SK-N-SH (cell line): Measurements from ENCODE around the gene MALAT1. TPM values are rescaled to one million over a fixed set of nuclear protein-coding genes. Genes with fewer than 3 reads are reported as not detected.
A peak's percentile ranks its signal among the peaks of the same experiment; 100 is the strongest.

Source experiments
- CTCF ChIA-PET: fragments of 300-600, 350-600 bp; formaldehyde crosslinking; extraction: SDS; loops from one replicate; lab custom pipeline; 2021; lab: Yijun Ruan, JAX
- POLR2A ChIA-PET: fragments of 350-600 bp; sonication (Branson Sonifier 250); formaldehyde crosslinking; extraction: SDS; loops from one replicate; lab custom pipeline; 2020; ENCODE audit warnings: antibody characterized with exemption, inconsistent platforms; lab: Yijun Ruan, JAX
- DNase-seq: peaks from one replicate; pipeline ENCODE4 v3.0.0; 2012
- H2AFZ ChIP-seq: fragments of 200-600 bp; sonication (generic); 2 replicates; pipeline ENCODE4 v1.8.1; 2016; ENCODE audit warnings: antibody characterized with exemption, mild to moderate bottlenecking, low read depth
- H3F3A ChIP-seq: fragments of 200-600 bp; sonication (generic); replicated peaks from 2 replicates; pipeline ENCODE3; 2016; ENCODE audit warnings: antibody characterized with exemption, mild to moderate bottlenecking; ENCODE audit not compliant: insufficient read depth
- H3K27ac ChIP-seq, 2 experiments: fragments of 200-500 bp in 1 of 2; fragments of 200-600 bp in 1 of 2; sonication (Bioruptor generic) in 1 of 2; sonication (generic), shearing (Covaris generic) in 1 of 2; 2 replicates each; pipeline versions ENCODE4 v1.5.1 to v1.6.1; 2014 to 2016; ENCODE audit warnings: low read depth in 2 of 2, inconsistent platforms in 1 of 2, low read length in 1 of 2, mild to moderate bottlenecking in 1 of 2, mixed read lengths in 1 of 2
- H3K27me3 ChIP-seq: fragments of 200-600 bp; sonication (generic), shearing (Covaris generic); 2 replicates; pipeline ENCODE4 v1.6.1; 2016; ENCODE audit warnings: mixed run types; ENCODE audit not compliant: insufficient read depth
- H3K36me3 ChIP-seq, 2 experiments: fragments of 200-500 bp in 1 of 2; fragments of 200-600 bp in 1 of 2; sonication (Bioruptor generic) in 1 of 2; sonication (generic) in 1 of 2; replicated peaks in 1 of 2; 2 replicates each; pipeline versions ENCODE3 to v1.5.1; 2014 to 2016; ENCODE audit warnings: low read length in 1 of 2, mild to moderate bottlenecking in 1 of 2; ENCODE audit not compliant: insufficient read depth in 2 of 2, control insufficient read depth in 1 of 2
- H3K4me1 ChIP-seq, 2 experiments: fragments of 200-500 bp in 1 of 2; fragments of 200-600 bp in 1 of 2; sonication (Bioruptor generic) in 1 of 2; sonication (generic), shearing (Covaris generic) in 1 of 2; 2 replicates each; pipeline versions ENCODE4 v1.5.1 to v1.6.1; 2014 to 2016; ENCODE audit warnings: low read depth in 1 of 2, low read length in 1 of 2, mixed run types in 1 of 2; ENCODE audit not compliant: insufficient read depth in 2 of 2, control insufficient read depth in 1 of 2
- H3K4me2 ChIP-seq: fragments of 200-600 bp; sonication (generic), shearing (Covaris generic); 2 replicates; pipeline ENCODE4 v1.6.1; 2017; ENCODE audit warnings: mixed run types
- H3K4me3 ChIP-seq, 2 experiments: fragments of 200-500 bp in 1 of 2; fragments of 200-600 bp in 1 of 2; sonication (Bioruptor generic) in 1 of 2; sonication (generic), shearing (Covaris generic) in 1 of 2; 2 replicates each; pipeline versions ENCODE4 v1.5.1 to v1.8.1; 2014 to 2016; ENCODE audit warnings: low read depth in 2 of 2, inconsistent platforms in 1 of 2, low read length in 1 of 2, mild to moderate bottlenecking in 1 of 2, mixed read lengths in 1 of 2, moderate library complexity in 1 of 2
- H3K79me2 ChIP-seq: fragments of 200-600 bp; sonication (generic); 2 replicates; pipeline ENCODE4 v1.8.1; 2017; ENCODE audit warnings: mild to moderate bottlenecking; ENCODE audit not compliant: insufficient read depth
- H3K9ac ChIP-seq: fragments of 200-600 bp; sonication (generic); 2 replicates; pipeline ENCODE4 v1.6.1; 2017; ENCODE audit warnings: mixed run types
- H3K9me2 ChIP-seq: fragments of 200-600 bp; sonication (generic); 2 replicates; pipeline ENCODE4 v1.6.1; 2017; ENCODE audit warnings: mixed run types
- H3K9me3 ChIP-seq: fragments of 200-600 bp; sonication (generic); 2 replicates; pipeline ENCODE4 v1.6.1; 2017; ENCODE audit warnings: mixed run types, mild to moderate bottlenecking, moderate library complexity
- H4K20me1 ChIP-seq: fragments of 200-600 bp; sonication (generic); 2 replicates; pipeline ENCODE4 v1.6.1; 2017; ENCODE audit warnings: mild to moderate bottlenecking, mixed run types; ENCODE audit not compliant: insufficient read depth
- CHD2 ChIP-seq: fragments of 150-350 bp; IDR thresholded peaks from 2 replicates; pipeline ENCODE4 v1.6.1; 2018; ENCODE audit warnings: low read length; ENCODE audit not compliant: partially characterized antibody
- CTCF ChIP-seq: fragments of 200-600 bp; sonication (generic); IDR thresholded peaks from 2 replicates; pipeline ENCODE4 v1.6.1; 2017; ENCODE audit warnings: antibody characterized with exemption, mild to moderate bottlenecking, moderate library complexity
- ELF1 ChIP-seq: IDR thresholded peaks from 2 replicates; pipeline ENCODE4 v1.4.0; 2012
- EZH2phosphoT487 ChIP-seq: fragments of 200-600 bp; sonication (generic); IDR thresholded peaks from 2 replicates; pipeline ENCODE4 v1.6.1; 2017; ENCODE audit warnings: low read depth, mixed run types, mild to moderate bottlenecking, antibody characterized with exemption, moderate library complexity, borderline replicate concordance
- FOSL2 ChIP-seq: IDR thresholded peaks from 2 replicates; pipeline ENCODE4 v1.4.0; 2012; ENCODE audit warnings: low read depth, mild to moderate bottlenecking, moderate library complexity, borderline replicate concordance
- GABPA ChIP-seq: IDR thresholded peaks from 2 replicates; pipeline ENCODE4 v1.4.0; 2012; ENCODE audit warnings: low read depth, mild to moderate bottlenecking
- NRF1 ChIP-seq: IDR thresholded peaks from 2 replicates; pipeline ENCODE4 v1.6.1; 2012; ENCODE audit warnings: low read depth, mild to moderate bottlenecking, low read length
- PBX3 ChIP-seq: IDR thresholded peaks from 2 replicates; pipeline ENCODE4; 2012
- POLR2AphosphoS5 ChIP-seq: IDR thresholded peaks from 2 replicates; pipeline ENCODE4 v1.6.1; 2012; ENCODE audit warnings: low read depth, low read length
- SIN3A ChIP-seq: IDR thresholded peaks from 2 replicates; pipeline ENCODE4 v1.6.1; 2012; ENCODE audit warnings: low read depth, mild to moderate bottlenecking, low read length, moderate library complexity, borderline replicate concordance
- SMC3 ChIP-seq: IDR thresholded peaks from 2 replicates; pipeline ENCODE4 v1.6.1; 2012; ENCODE audit warnings: low read depth, low read length, improper control_type of control experiment
- TCF12 ChIP-seq: IDR thresholded peaks from 2 replicates; pipeline ENCODE4 v1.4.0; 2012
- TEAD4 ChIP-seq: IDR thresholded peaks from 2 replicates; pipeline ENCODE4 v1.4.0; 2012; ENCODE audit warnings: mild to moderate bottlenecking, borderline replicate concordance; ENCODE audit not compliant: insufficient read depth
- USF2 ChIP-seq: fragments of 150-350 bp; IDR thresholded peaks from 2 replicates; pipeline ENCODE4 v1.6.1; 2017; ENCODE audit warnings: antibody characterized with exemption, low read length, low read depth, borderline replicate concordance
- ZBTB33 ChIP-seq: IDR thresholded peaks from 2 replicates; pipeline ENCODE4 v1.4.0; 2012; ENCODE audit warnings: low read depth, borderline replicate concordance
- WGBS: methylation state at CpG from one replicate; pipeline ENCODE4 v1.1.6; 2017; ENCODE audit warnings: low lambda C conversion rate; 5-methylcytosine and 5-hydroxymethylcytosine counted together
- polyA plus RNA-seq, 3 experiments: library from polyadenylated mRNA; depleted of rRNA; stranded (reverse); fragments of >200 nt; gene quantifications; 2 replicates each; pipeline ENCODE4 v1.2.3, GENCODE V29; 2012
- TF ChIP-seq, protein P1 (sequence below): IDR thresholded peaks from 2 replicates; pipeline ENCODE4 v1.4.0; 2012; ENCODE audit warnings: low read depth

Gene MALAT1
- polyA plus RNA-seq, 1 of the 3 experiments (the other 2 are of a cell fraction), result 285 TPM

DNA sequence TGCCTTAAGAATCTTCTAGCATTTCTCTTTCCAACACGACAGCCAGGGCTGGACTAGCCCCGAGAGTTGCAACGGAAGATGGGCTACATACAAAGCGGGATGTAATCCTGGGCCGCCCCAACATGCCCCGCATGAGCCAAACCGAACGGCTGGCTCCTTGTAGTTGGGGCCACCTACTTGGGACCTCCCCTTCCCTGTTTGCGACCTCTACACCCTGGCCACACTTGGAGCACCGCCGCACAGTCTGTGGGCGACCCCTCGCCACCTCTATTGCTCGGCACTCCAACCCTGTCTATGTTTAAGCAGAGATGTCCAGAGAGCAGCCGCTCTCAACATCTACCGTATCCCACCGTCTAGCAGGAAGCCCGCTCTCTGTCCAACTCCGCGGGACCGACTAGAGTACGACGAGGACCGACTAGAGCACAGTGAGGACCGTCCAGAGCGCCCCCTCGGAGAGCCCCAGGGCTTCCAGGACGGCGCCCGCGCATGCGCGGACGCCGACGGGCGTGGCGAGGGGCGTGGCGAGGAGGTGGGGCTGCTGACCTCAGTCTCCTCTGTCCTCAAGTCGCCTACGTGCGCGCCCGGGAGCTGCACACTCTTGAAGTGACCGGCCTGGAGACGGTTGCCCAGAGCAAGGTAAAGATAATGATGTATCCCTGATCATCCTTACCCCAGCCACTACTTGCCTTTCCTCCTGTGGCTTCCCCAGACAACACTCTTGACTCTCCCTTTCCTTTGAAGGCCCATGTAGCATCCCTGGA, 44.0 kb upstream of the MALAT1 start:
- WGBS, result 37% methylated on average over 25 of the region's 47 CpGs
- Histone ChIP-seq H3K9ac (peak overlapping the region; percentile 68), H3K4me2 (peak overlapping the region; percentile 89), H4K20me1 (no peaks in the 10 kb centered on the region), H3K4me3 (peak overlapping the region; percentile 43 to 61), H3K27me3 (no peaks in the 10 kb centered on the region), H3K36me3 (no peaks in the 10 kb centered on the region), H2AFZ (no peak overlapping the region), H3F3A (peaks cover 31% of the 10 kb centered on the region), H3K27ac (peak overlapping the region; percentile 68 to 90), H3K9me2 (no peaks in the 10 kb centered on the region), H3K79me2 (peaks cover 34% of the 10 kb centered on the region), H3K4me1 (peaks cover 8 to 17% of the 10 kb centered on the region in 2 experiments; a peak in 3 of 4 replicates), H3K9me3 (no peaks in the 10 kb centered on the region)
- CTCF ChIA-PET, result interaction anchor here (0.6 to 1.0 kb wide), 3 partner anchors 14 to 250 kb away, joined by 3 to 4 read pairs (median 3); no protein-coding TSS in a partner anchor
- DNase-seq, result peak; percentile 92
- TF ChIP-seq TEAD4 (no peak), FOSL2 (no peak), CTCF (peak; percentile 26; the same call in 1 of the 2 replicates), NRF1 (peak; percentile 73), POLR2AphosphoS5 (peak; percentile 88), EZH2phosphoT487 (no peak)
- TF ChIP-seq, protein P1, sequence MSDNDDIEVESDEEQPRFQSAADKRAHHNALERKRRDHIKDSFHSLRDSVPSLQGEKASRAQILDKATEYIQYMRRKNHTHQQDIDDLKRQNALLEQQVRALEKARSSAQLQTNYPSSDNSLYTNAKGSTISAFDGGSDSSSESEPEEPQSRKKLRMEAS, result peak; percentile 57; the same call in 1 of the 2 replicates
- POLR2A ChIA-PET, result interaction anchor here (0.6 to 0.7 kb wide), 2 partner anchors 31 to 33 kb away, joined by 3 read pairs; partner anchors contain the start of gene NEAT1

GRCh38 chr11:65456418-65456817, 42.4 kb upstream of the MALAT1 start:
- Histone ChIP-seq H3K4me2 (0 out of 2 replicates have a peak overlapping the region, but pooled peaks have one; percentile 2), H3K79me2 (peaks cover 34% of the 10 kb centered on the region), H3K36me3 (no peaks in the 10 kb centered on the region), H3K9me3 (no peaks in the 10 kb centered on the region), H3K27ac (0 out of 4 replicates have a peak overlapping the region, but pooled peaks of 1 of the 2 experiments have one; percentile 11), H2AFZ (no peak overlapping the region), H3K4me1 (peaks cover 8 to 17% of the 10 kb centered on the region in 2 experiments; a peak in 3 of 4 replicates), H3K4me3 (no peak overlapping the region), H3F3A (peaks cover 31% of the 10 kb centered on the region), H3K9ac (0 out of 2 replicates have a peak overlapping the region, but pooled peaks have one; percentile 10), H3K27me3 (no peaks in the 10 kb centered on the region), H3K9me2 (no peaks in the 10 kb centered on the region), H4K20me1 (no peaks in the 10 kb centered on the region)
- no peak for DNase-seq
- ChIA-PET CTCF (no interaction called here), POLR2A (no interaction called here)
- WGBS, result 93% methylated on average over 3 of the region's 3 CpGs
- TF ChIP-seq NRF1 (no peak), GABPA (no peak), CHD2 (no peak), TCF12 (no peak), ELF1 (no peak), POLR2AphosphoS5 (no peak), SIN3A (no peak), TEAD4 (no peak), CTCF (no peak), USF2 (no peak), PBX3 (no peak), ZBTB33 (no peak), SMC3 (no peak)
